Measurements from ENCODE around the gene SGMS1.

Gene SGMS1

GRCh38 chr10:50345545-50345944, 278.2 kb downstream of the SGMS1 start:
- peaks cover 0 to 3% (median 0%) of the 10 kb centered on the region in 3 donors for H3K9me3 ChIP-seq
- H3K36me3 ChIP-seq: peaks cover 0 to 21% (median 14%) of the 10 kb centered on the region in 3 donors
- TF ChIP-seq CTCF (IDR thresholded peaks at IDR 0.05): no peak
- H3K27ac ChIP-seq: no peak overlapping the region
- H3K27me3 ChIP-seq: no peaks in the 10 kb centered on the region
- no peak overlapping the region for H3K4me3 ChIP-seq
- intact Hi-C loops (cut with DNase I; ENCODE audit: low total_unique reads): no loop called here
- H3K4me1 ChIP-seq: peaks cover 0 to 7% (median 2%) of the 10 kb centered on the region in 4 donors
- DNase-seq: no peak

GRCh38 chr10:50343702-50344331, 279.9 kb downstream of the SGMS1 start:
- H3K27ac ChIP-seq: no peak overlapping the region
- H3K9me3 ChIP-seq: no peaks in the 10 kb centered on the region
- intact Hi-C loops (cut with DNase I; ENCODE audit: low total_unique reads): no loop called here
- DNase-seq: no peak
- peaks cover 5 to 28% (median 19%) of the 10 kb centered on the region in 3 donors for H3K36me3 ChIP-seq
- H3K27me3 ChIP-seq: no peaks in the 10 kb centered on the region
- no peak for TF ChIP-seq CTCF (IDR thresholded peaks at IDR 0.05)
- H3K4me3 ChIP-seq: no peak overlapping the region
- peaks cover 0 to 7% (median 2%) of the 10 kb centered on the region in 4 donors for H3K4me1 ChIP-seq

- no peaks in the 10 kb centered on the region for H3K9me3 ChIP-seq
- TF ChIP-seq CTCF (IDR thresholded peaks at IDR 0.05): no peak
- no peak for DNase-seq
These were observed 281.8 kb downstream of the SGMS1 start for GRCh38 chr10:50341987-50342386.

GRCh38 chr10:50336140-50336539, 287.6 kb downstream of the SGMS1 start:
- H3K27ac ChIP-seq: no peak overlapping the region
- no peaks in the 10 kb centered on the region for H3K9me3 ChIP-seq
- intact Hi-C loops (cut with DNase I; ENCODE audit: low total_unique reads): no loop called here
- TF ChIP-seq CTCF (IDR thresholded peaks at IDR 0.05): no peak
- H3K4me3 ChIP-seq: no peak overlapping the region
- no peaks in the 10 kb centered on the region for H3K27me3 ChIP-seq
- H3K36me3 ChIP-seq: peaks cover 5 to 18% (median 5%) of the 10 kb centered on the region in 3 donors
- H3K4me1 ChIP-seq: no peaks in the 10 kb centered on the region
- no peak for DNase-seq

More at GRCh38 chr10:50341987-50342386, 281.8 kb downstream of the SGMS1 start:
- Histone ChIP-seq H3K4me1 (peaks cover 0 to 1% (median 0%) of the 10 kb centered on the region in 4 donors), H3K27me3 (no peaks in the 10 kb centered on the region), H3K36me3 (peaks cover 5 to 28% (median 19%) of the 10 kb centered on the region in 3 donors), H3K4me3 (no peak overlapping the region), H3K27ac (no peak overlapping the region)
- intact Hi-C loops (cut with DNase I; ENCODE audit: low total_unique reads): no loop called here

- Histone ChIP-seq H3K27me3 (no peaks in the 10 kb centered on the region), H3K9me3 (no peaks in the 10 kb centered on the region), H3K4me1 (no peaks in the 10 kb centered on the region), H3K27ac (no peak overlapping the region), H3K4me3 (no peak overlapping the region), H3K36me3 (peaks cover 5 to 18% (median 5%) of the 10 kb centered on the region in 3 donors)
- intact Hi-C loops (cut with DNase I; ENCODE audit: low total_unique reads): no loop called here
- DNase-seq: no peak
- TF ChIP-seq CTCF (IDR thresholded peaks at IDR 0.05): no peak
These were observed 288.4 kb downstream of the SGMS1 start for GRCh38 chr10:50335397-50335796.
